Sigmoid colon (tissue), 7 donors: Measurements from ENCODE around the gene ZNF205. TPM values are rescaled to one million over a fixed set of nuclear protein-coding genes. Genes with fewer than 3 reads are reported as not detected.
"Not testable (repeated sequence)": the region's sequence is repeated elsewhere in the genome, so short reads cannot be mapped to it uniquely, and the experiment has no call there.

Source experiments
- DNase-seq: peaks from one replicate; pipeline ENCODE4 v3.0.0-alpha.2; 2019
- H3K27ac ChIP-seq, 4 donors: fragments of 200-600 bp; sonication (generic); one replicate each; pipeline ENCODE4 v1.5.1; 2016 to 2019; ENCODE audit warnings: mild to moderate bottlenecking in 1 of 4
- H3K27me3 ChIP-seq, 3 donors: fragments of 200-600 bp; sonication (generic); one replicate each; pipeline ENCODE4 v1.5.1; 2019; ENCODE audit warnings: mild to moderate bottlenecking in 1 of 3
- H3K36me3 ChIP-seq, 4 donors: fragments of 200-600 bp; sonication (generic); one replicate each; pipeline ENCODE4 v1.5.1; 2016 to 2019
- H3K4me1 ChIP-seq, 4 donors: fragments of 200-600 bp; sonication (generic); one replicate each; pipeline ENCODE4 v1.5.1; 2017 to 2019
- H3K4me3 ChIP-seq, 4 donors: fragments of 200-600 bp; sonication (generic); one replicate each; pipeline ENCODE4 v1.5.1; 2017 to 2019; ENCODE audit warnings: mild to moderate bottlenecking in 2 of 4, moderate library complexity in 1 of 4
- H3K9me3 ChIP-seq, 4 donors: fragments of 200-600 bp in 3 of 4; sonication (generic) in 3 of 4; one replicate each; pipeline versions ENCODE4 v1.5.1 to v1.6.1; 2013 to 2019
- CTCF ChIP-seq, 4 experiments: fragments of 450-650 bp in 3 of 4; fragments of 200-600 bp in 1 of 4; IDR thresholded peaks; one replicate each; pipeline ENCODE4 v1.5.1; 2016 to 2019; ENCODE audit warnings: antibody characterized with exemption in 4 of 4, mild to moderate bottlenecking in 3 of 4, moderate library complexity in 2 of 4
- EP300 ChIP-seq, 4 donors: sonication (generic); formaldehyde crosslinking; IDR thresholded peaks; one replicate each; pipeline ENCODE4 v1.6.1; 2017; ENCODE audit warnings: antibody characterized with exemption in 4 of 4
- POLR2A ChIP-seq, 2 donors: fragments of 450-650 bp; IDR thresholded peaks; one replicate each; pipeline ENCODE4 v1.6.1; 2016; ENCODE audit warnings: antibody characterized with exemption in 2 of 2, mild to moderate bottlenecking in 2 of 2, moderate library complexity in 2 of 2
- POLR2AphosphoS5 ChIP-seq, 4 donors: sonication (generic); formaldehyde crosslinking; IDR thresholded peaks; one replicate each; pipeline ENCODE4 v1.6.1; 2017; ENCODE audit warnings: antibody characterized with exemption in 4 of 4
- WGBS, 2 donors: extraction: QIAGEN DNeasy Blood & Tissue Kit; methylation state at CpG; one replicate each; pipeline ENCODE4 v1.1.7; 2013; 5-methylcytosine and 5-hydroxymethylcytosine counted together
- intact Hi-C: fragments of 100-400 bp; cut with DNase I; formaldehyde crosslinking; loops from one replicate; pipeline ENCODE4 v1.15.1; 2023
- polyA plus RNA-seq, 3 donors: library from polyadenylated mRNA; stranded (reverse); fragments of 200-250 nt; gene quantifications; one replicate each; pipeline ENCODE4 v1.2.3, GENCODE V29; 2013
- total RNA-seq, 4 donors: library from RNA; depleted of rRNA; stranded (reverse); fragments of >200 nt; gene quantifications; one replicate each; pipeline ENCODE4 v1.1.0, GENCODE V29; 2016
- donor health status: healthy with polysubstance abuse.
- donor health status: Bipolar disorder and iron deficiency.
- donor health status: healthy.

Gene ZNF205
- total and polyA plus RNA-seq, 7 donors, result 6.6 to 17.5 (median 15.8) TPM

- intact Hi-C loops, result no loop called here
- Histone ChIP-seq H3K4me1 (peaks cover 0 to 27% (median 20%) of the 10 kb centered on the region in 4 donors), H3K27ac (no peak overlapping the region), H3K4me3 (no peak overlapping the region), H3K27me3 (no peaks in the 10 kb centered on the region), H3K36me3 (peaks cover 7 to 61% (median 16%) of the 10 kb centered on the region in 4 donors), H3K9me3 (no peaks in the 10 kb centered on the region)
- 93 to 94% methylated on average over 21 of the region's 21 CpGs for WGBS, 2 donors
- TF ChIP-seq POLR2A (IDR thresholded peaks at IDR 0.05) (no peak), POLR2AphosphoS5 (IDR thresholded peaks at IDR 0.05) (no peak), EP300 (IDR thresholded peaks at IDR 0.05) (no peak), CTCF (IDR thresholded peaks at IDR 0.05) (no peak)
- no peak for DNase-seq
Observed at GRCh38 chr16:3138342-3138741, 26.0 kb downstream of the ZNF205 start.

- intact Hi-C loops, result no loop called here
- H3K9me3 ChIP-seq, result no peaks in the 10 kb centered on the region
- no peaks in the 10 kb centered on the region for H3K27me3 ChIP-seq
- WGBS, 2 donors, result 89 to 95% methylated on average over 14 of the region's 14 CpGs
- peaks cover 0 to 24% (median 14%) of the 10 kb centered on the region in 4 donors for H3K4me1 ChIP-seq
- H3K4me3 ChIP-seq, result no peak overlapping the region
- TF ChIP-seq EP300 (IDR thresholded peaks at IDR 0.05), result no peak
- no peak for TF ChIP-seq POLR2AphosphoS5 (IDR thresholded peaks at IDR 0.05)
- TF ChIP-seq CTCF (IDR thresholded peaks at IDR 0.05), result no peak
- no peak for TF ChIP-seq POLR2A (IDR thresholded peaks at IDR 0.05)
- no peak overlapping the region for H3K27ac ChIP-seq
- peaks cover 7 to 61% (median 16%) of the 10 kb centered on the region in 4 donors for H3K36me3 ChIP-seq
- no peak for DNase-seq
Observed at GRCh38 chr16:3138823-3139426, 26.5 kb downstream of the ZNF205 start.

- H3K4me3 ChIP-seq, intact Hi-C loops, H3K27ac ChIP-seq, H3K9me3 ChIP-seq, H3K27me3 ChIP-seq, DNase-seq: not testable (repeated sequence)
- 92 to 93% methylated on average over 9 of the region's 9 CpGs for WGBS, 2 donors
- Histone ChIP-seq H3K36me3 (peaks cover 7 to 61% (median 16%) of the 10 kb centered on the region in 4 donors), H3K4me1 (peaks cover 0 to 20% (median 12%) of the 10 kb centered on the region in 4 donors)
Observed at GRCh38 chr16:3139561-3139960, 27.2 kb downstream of the ZNF205 start.

GRCh38 chr16:3140603-3141427, 28.4 kb downstream of the ZNF205 start:
- intact Hi-C loops, result no loop called here
- TF ChIP-seq POLR2A (IDR thresholded peaks at IDR 0.05) (no peak), EP300 (IDR thresholded peaks at IDR 0.05) (no peak), POLR2AphosphoS5 (IDR thresholded peaks at IDR 0.05) (no peak), CTCF (IDR thresholded peaks at IDR 0.05) (no peak)

GRCh38 chr16:3141781-3142311, 29.5 kb downstream of the ZNF205 start:
- Histone ChIP-seq H3K4me3 (no peak overlapping the region), H3K9me3 (no peaks in the 10 kb centered on the region), H3K27ac (no peak overlapping the region), H3K27me3 (no peaks in the 10 kb centered on the region), H3K36me3 (peaks cover 7 to 61% (median 16%) of the 10 kb centered on the region in 4 donors), H3K4me1 (peaks cover 0 to 5% (median 0%) of the 10 kb centered on the region in 4 donors)
- DNase-seq, result no peak
- TF ChIP-seq POLR2A (IDR thresholded peaks at IDR 0.05), result no peak
- TF ChIP-seq POLR2AphosphoS5 (IDR thresholded peaks at IDR 0.05), result no peak
- no peak for TF ChIP-seq EP300 (IDR thresholded peaks at IDR 0.05)
- TF ChIP-seq CTCF (IDR thresholded peaks at IDR 0.05), result no peak
- intact Hi-C loops, result no loop called here
- 96 to 98% methylated on average over 23 of the region's 23 CpGs for WGBS, 2 donors

More at GRCh38 chr16:3140603-3141427, 28.4 kb downstream of the ZNF205 start:
- Histone ChIP-seq H3K27me3 (no peaks in the 10 kb centered on the region), H3K27ac (no peak overlapping the region), H3K4me3 (no peak overlapping the region), H3K4me1 (peaks cover 0 to 13% (median 8%) of the 10 kb centered on the region in 4 donors), H3K36me3 (peaks cover 7 to 61% (median 16%) of the 10 kb centered on the region in 4 donors), H3K9me3 (no peaks in the 10 kb centered on the region)
- DNase-seq, result no peak
- 96 to 97% methylated on average over 69 of the region's 69 CpGs for WGBS, 2 donors
